Activated effector memory CD4-positive, alpha-beta T cell treated with Interleukin-2 at 50 U/mL for 16 hours (primary cell): ENCODE measurements around the gene HDGFL2.

Source experiments
- DNase-seq: peaks from one replicate; pipeline ENCODE4 v3.0.0-alpha.2; 2020

Gene HDGFL2

GRCh38 chr19:4499855-4500254 is 27.8 kb downstream of the HDGFL2 start:
- no peak for DNase-seq

DNA sequence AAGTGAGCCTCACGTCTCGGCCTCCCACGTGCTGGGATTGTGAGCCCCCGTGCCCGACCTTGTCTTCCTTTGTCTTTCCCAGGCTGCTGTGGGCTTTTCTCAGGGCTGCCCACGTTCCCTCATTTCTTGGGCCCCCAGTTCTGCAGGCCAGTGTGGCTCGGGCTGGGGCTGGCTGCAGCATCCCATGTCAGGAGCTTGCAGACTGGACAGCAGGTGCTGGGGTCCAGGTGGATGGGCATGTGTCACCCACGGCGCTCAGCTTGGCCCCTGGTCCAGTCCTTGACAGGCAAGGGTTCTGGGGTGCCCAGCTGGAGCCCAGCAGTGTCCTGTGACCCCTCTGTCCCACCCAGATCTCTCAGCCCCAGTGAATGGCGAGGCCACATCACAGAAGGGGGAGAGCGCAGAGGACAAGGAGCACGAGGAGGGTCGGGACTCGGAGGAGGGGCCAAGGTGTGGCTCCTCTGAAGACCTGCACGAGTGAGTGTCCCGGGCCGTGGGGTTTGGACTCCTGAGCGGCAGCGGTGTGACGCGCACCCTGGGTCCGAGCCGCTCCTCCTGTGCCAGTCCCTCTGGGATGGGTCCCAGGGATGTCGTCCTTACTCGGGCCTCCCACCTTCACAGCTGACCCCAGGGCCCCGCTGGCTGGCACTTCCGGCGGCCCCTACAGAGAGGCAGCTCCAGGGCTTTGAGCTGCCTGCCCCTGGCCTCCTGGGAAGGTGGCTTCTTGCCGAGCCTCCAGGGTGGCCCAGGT is 28.9 kb downstream of the HDGFL2 start:
- DNase-seq = no peak

DNA sequence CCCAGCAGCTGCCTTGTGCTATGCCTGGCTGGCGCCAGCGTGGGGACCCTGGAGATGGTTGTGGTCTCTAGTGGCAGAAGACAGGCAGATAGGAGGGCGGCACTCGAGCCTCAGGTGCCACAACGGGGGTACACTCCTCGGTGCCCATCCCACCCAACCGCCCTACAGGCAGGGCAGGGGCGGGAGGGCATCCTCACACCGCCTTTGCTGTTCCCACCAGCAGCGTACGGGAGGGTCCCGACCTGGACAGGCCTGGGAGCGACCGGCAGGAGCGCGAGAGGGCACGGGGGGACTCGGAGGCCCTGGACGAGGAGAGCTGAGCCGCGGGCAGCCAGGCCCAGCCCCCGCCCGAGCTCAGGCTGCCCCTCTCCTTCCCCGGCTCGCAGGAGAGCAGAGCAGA is 29.6 kb downstream of the HDGFL2 start:
- no peak for DNase-seq

DNA sequence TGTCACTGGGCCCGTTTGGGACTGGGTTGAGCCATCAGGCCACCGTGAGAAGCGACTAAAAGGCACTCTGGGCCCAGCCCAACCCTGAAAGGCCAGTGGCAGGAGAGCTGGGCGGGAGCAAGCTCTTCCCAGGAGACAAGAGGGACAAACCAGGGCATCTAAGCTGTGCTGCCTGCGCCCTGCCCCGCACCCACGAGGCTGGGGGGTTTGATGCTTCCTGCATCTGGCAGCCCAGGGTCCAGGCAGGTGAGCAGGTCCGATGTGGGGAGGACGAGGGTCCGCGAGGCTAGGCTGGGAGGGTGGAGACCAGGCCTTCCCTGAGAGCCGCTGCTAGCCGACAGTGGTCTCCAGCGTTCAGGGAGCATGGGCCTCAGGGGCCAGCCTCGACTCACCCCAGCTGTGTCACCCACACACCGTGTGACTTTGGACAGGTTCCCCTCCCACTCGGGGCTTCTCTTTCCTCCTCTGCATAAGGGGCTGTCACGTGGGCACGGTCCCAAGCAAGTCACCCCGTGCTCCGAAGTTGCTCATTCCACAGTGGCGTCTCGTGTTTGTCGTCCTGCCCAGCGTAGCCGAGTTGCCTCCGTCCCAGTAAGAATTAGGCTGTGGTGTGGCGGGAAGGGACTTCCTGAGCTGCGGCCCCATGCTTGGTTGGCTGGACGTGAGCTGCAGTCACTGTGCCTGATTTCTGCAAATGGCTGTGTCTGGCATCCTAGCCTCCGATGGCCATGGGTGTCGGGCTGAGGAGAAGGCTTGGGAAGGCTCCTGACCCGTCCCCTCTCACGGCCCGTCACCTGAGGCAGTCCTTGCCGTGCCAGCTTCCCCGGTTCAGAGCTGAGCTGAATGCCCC is 30.4 kb downstream of the HDGFL2 start:
- no peak for DNase-seq

DNA sequence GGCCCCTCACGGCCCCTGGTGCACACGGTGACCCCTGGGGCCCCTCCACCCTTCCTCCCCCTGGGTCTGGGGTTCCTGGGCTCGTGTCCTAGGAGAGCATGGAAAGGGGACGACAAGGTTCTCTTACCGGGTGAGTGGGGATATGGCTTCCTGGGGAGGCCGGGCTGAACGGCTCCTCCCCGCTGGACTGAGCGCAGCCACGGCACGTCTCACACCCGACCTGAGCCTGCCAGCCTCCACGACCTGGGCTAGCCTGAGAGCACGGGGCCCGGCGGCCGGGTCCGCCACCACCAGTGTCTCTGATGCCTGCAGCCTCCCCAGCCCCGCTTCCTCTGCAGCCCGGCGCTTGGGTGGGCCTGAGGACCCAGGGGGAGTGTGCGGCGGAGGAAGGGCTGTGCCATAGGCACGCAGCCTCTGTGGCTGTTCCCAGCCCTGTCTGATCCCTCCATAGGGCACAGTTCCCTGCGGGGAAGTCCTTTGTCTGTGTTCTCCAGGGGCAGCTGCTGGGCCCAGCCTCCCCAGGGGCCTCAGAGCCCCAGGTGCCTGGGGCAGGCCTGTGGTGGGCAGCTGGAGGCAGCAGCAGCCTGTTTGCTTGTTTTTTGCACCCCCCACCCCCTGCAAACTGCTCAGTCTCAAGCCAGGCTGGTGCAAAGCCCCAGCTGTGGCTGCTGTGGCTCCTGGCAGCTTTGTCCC is 31.2 kb downstream of the HDGFL2 start:
- DNase-seq = no peak

DNA sequence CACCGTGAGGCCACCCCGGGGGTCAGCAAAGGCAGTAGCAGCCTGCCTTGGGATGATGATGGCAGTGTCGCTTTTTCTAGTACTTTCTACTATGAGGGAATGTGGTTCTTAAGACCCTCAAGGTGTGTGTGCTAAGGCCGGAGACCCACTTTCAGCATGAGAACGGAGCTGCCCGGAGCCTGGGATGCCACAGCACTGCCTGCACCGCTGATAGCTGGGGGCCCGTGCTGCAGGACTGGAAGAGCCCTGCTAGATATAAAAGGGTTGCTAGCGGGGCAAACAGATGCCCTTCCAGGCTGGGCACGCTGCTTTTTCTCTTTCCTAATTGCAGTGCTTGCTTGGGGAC is 31.7 kb downstream of the HDGFL2 start:
- no peak for DNase-seq

- DNase-seq = no peak
Observed at GRCh38 chr19:4504297-4504701, 32.2 kb downstream of the HDGFL2 start.

DNA sequence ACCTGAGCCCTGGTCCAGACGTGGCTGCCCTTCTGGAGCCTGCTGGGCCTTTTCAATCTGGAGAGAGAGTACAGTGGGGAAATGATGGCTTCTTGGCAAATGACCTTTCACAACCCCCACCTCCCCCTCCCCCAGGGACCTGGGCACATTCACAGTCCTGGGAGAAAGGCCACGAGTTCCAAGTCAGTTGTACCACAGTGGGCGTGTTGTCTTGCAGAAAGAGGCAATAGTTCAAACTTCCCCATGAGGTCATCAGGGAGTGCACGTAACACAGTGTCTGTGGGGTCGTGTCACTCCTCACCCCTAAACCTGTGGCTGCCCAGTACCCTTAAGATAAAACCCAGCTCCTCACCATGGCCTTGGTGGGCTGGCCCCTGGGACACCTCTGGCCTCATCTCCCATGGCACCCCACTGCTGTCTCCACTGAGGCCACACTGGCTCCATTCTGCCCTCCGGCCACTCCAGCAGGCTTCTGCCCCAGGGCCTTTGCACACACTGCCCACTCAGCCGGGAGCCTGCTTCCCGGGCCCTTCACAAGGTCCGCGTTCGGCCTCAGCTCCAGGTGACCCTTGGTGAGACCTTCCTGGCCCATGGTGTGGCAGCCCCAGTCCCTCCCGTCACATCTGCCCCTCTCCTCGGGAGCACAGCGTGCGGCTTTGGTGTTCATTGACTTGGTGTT is 32.9 kb downstream of the HDGFL2 start:
- DNase-seq = no peak

DNA sequence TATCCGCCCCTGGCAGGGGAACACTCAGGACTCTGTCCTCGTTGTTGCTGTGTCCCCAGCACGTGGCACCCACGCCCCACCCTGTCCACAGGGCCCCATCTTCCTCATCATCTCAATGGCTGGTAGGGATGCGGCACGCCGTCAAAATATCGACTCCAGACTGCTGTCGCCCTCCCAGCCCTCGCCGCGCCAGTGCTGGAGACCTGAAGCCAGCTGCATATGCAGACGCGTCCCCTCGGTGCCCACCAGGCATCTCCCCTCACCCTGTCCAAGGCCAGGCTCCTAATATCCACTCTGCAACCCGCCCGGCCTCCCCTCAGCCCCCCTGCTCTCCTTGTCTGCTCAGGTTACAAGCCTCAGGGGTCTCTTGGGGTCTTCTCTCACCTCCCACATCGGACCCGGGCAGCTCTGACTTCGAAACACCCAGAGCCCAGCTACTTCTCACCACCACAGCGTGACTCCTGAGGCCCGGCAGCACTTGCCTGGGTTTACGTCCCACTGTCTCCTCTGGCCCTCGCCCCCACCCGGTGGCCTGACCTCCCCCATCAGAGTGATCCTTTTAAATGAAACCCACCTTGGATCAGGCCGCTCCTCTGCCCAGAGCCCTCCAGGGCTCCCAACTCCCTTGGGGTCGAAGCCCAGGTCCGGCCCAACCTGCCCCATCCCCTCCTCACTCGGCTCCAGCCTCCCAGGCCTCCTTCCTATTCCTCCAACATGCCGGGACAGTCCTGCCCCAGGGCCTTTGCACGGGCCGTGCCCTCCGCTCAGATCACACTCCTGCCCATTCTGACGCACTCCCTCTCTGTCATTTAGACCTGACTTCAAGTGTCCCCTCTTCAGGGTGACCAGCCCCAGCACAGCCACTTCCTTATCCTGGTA is 33.7 kb downstream of the HDGFL2 start:
- DNase-seq = no peak

- no peak for DNase-seq
Observed at GRCh38 chr19:4506449-4507149, 34.5 kb downstream of the HDGFL2 start.

- DNase-seq = no peak
Observed at GRCh38 chr19:4507150-4507452, 35.0 kb downstream of the HDGFL2 start.

GRCh38 chr19:4507804-4508203 is 35.7 kb downstream of the HDGFL2 start:
- no peak for DNase-seq

DNA sequence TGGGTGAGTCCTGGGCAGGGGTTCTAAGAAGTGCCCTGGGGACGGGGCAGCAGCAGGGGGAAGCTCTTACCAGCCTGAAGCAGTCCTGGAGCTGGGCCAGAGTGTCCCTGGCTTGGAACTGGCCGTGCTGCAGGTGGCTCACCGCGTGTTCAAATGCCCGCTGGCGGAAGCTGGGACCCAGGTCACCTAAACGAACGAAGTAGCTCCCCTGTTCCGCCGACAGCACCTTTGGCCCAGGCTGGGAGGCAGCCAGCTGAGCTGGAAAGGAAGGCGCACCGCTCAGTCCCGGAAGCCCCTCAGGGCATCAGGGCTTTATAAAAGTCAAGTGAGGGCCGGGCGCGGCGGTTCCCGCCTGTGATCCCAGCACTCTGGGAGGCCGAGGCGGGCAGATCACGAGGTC is 36.6 kb downstream of the HDGFL2 start:
- DNase-seq = no peak

- DNase-seq = no peak
Observed at GRCh38 chr19:4510435-4511255, 38.5 kb downstream of the HDGFL2 start.

DNA sequence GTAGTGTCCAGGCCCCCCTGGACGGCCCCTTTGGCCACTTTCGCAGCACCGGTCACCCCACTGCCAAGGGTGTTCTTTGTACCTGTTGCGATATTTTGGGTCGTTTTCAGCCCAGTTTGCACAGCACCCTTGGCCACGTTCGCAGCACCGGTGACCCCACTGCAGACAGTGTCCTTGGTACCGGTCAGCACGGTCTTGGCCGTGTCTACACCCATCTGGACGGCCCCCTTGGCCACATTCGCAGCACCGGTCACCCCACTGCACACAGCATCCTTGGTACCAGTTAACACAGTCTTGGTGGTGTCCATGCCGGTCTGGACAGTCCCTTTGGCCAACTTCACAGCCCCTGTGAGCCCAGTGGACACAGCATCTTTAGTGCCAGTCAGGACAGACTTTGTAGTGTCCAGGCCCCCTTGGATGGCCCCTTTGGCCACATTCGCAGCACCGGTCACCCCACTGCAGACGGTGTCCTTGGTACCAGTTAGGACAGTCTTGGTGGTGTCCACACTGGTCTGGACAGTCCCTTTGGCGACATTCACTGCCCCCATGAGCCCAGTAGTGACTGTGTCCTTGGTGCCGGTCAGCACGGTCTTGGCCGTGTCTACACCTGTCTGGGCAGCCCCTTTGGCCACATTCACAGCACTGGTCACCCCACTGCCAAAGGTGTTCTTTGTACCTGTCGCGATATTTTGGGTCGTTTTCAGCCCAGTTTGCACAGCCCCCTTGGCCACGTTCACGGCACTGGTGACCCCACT is 39.4 kb downstream of the HDGFL2 start:
- no peak for DNase-seq

DNA sequence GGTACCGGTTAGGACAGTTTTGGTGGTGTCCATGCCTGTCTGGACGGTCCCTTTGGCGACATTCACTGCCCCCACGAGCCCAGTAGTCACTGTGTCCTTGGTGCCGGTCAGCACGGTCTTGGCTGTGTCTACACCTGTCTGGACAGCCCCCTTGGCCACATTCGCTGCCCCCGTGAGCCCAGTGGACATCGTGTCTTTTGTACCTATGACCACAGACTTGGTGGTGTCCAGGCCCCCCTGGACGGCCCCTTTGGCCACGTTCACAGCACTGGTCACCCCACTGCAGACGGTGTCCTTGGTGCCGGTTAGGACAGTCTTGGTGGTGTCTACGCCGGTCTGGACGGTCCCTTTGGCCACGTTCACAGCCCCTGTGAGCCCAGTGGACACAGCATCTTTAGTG is 40.0 kb downstream of the HDGFL2 start:
- DNase-seq = no peak

DNA sequence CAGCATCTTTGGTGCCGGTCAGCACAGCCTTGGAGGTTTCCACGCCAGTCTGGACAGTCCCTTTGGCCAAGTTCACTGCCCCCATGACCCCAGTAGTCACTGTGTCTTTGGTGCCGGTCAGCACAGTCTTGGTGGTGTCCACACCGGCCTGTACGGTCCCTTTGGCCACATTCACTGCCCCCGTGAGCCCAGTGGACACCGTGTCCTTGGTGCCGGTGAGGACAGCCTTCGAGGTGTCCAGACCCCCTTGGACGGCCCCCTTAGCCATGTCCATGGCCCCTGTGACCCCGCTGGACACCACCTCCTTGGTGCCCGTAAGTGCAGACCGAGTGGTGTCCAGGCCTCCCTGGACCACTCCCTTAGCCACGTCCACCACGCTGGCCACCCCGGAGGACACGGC is 41.2 kb downstream of the HDGFL2 start:
- DNase-seq = no peak

- DNase-seq = no peak
Observed at GRCh38 chr19:4515732-4516131, 43.6 kb downstream of the HDGFL2 start.

DNA sequence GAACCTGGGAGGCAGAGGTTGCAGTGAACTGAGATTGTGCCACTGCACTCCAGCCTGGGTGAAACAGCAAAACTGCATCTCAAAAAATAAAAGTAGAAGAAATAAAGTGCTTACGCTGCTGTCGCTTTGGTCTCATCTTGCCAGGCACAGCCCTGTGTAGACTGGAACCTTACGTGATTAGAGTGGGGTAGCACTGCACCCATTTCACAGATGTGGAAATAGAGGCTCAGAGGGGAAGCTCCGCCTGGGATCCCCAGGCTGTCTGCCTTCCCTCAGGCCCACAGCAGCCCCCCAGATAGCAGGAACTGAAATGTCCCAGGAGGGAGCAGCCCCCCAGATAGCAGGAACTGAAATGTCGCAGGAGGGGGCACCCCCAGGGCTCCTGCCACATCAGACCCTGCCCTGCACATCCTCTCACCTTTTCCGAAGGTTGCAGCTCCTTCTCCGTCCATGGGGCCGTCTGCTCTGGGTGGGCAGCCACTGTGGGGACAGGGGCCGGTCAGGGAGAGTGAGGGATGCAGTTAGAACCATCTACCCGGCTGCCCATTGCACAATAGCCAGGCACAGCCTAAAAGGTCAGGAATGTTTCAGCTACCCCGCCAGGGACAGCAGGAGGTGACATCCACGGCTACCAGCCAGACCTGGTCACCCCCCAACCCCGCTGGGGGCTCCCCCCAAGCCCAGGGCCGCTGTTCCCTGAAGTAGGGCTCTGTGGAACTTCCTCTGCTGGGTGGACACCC is 44.3 kb downstream of the HDGFL2 start:
- no peak for DNase-seq
